Sigmoid colon (tissue), 7 donors: ENCODE data around the gene SCARB1. TPM values are rescaled to one million over a fixed set of nuclear protein-coding genes. Genes with fewer than 3 reads are reported as not detected.
A peak's percentile ranks its signal among the peaks of the same experiment; 100 is the strongest.

Source experiments
- DNase-seq: peaks from one replicate; pipeline ENCODE4 v3.0.0-alpha.2; 2019
- H3K27ac ChIP-seq, 4 donors: fragments of 200-600 bp; sonication (generic); one replicate each; pipeline ENCODE4 v1.5.1; 2016 to 2019; ENCODE audit warnings: mild to moderate bottlenecking in 1 of 4
- H3K27me3 ChIP-seq, 3 donors: fragments of 200-600 bp; sonication (generic); one replicate each; pipeline ENCODE4 v1.5.1; 2019; ENCODE audit warnings: mild to moderate bottlenecking in 1 of 3
- H3K36me3 ChIP-seq, 4 donors: fragments of 200-600 bp; sonication (generic); one replicate each; pipeline ENCODE4 v1.5.1; 2016 to 2019
- H3K4me1 ChIP-seq, 4 donors: fragments of 200-600 bp; sonication (generic); one replicate each; pipeline ENCODE4 v1.5.1; 2017 to 2019
- H3K4me3 ChIP-seq, 4 donors: fragments of 200-600 bp; sonication (generic); one replicate each; pipeline ENCODE4 v1.5.1; 2017 to 2019; ENCODE audit warnings: mild to moderate bottlenecking in 2 of 4, moderate library complexity in 1 of 4
- H3K9me3 ChIP-seq, 4 donors: fragments of 200-600 bp in 3 of 4; sonication (generic) in 3 of 4; one replicate each; pipeline versions ENCODE4 v1.5.1 to v1.6.1; 2013 to 2019
- CTCF ChIP-seq, 4 experiments: fragments of 450-650 bp in 3 of 4; fragments of 200-600 bp in 1 of 4; IDR thresholded peaks; one replicate each; pipeline ENCODE4 v1.5.1; 2016 to 2019; ENCODE audit warnings: antibody characterized with exemption in 4 of 4, mild to moderate bottlenecking in 3 of 4, moderate library complexity in 2 of 4
- EP300 ChIP-seq, 4 donors: sonication (generic); formaldehyde crosslinking; IDR thresholded peaks; one replicate each; pipeline ENCODE4 v1.6.1; 2017; ENCODE audit warnings: antibody characterized with exemption in 4 of 4
- POLR2A ChIP-seq, 2 donors: fragments of 450-650 bp; IDR thresholded peaks; one replicate each; pipeline ENCODE4 v1.6.1; 2016; ENCODE audit warnings: antibody characterized with exemption in 2 of 2, mild to moderate bottlenecking in 2 of 2, moderate library complexity in 2 of 2
- POLR2AphosphoS5 ChIP-seq, 4 donors: sonication (generic); formaldehyde crosslinking; IDR thresholded peaks; one replicate each; pipeline ENCODE4 v1.6.1; 2017; ENCODE audit warnings: antibody characterized with exemption in 4 of 4
- WGBS, 2 donors: extraction: QIAGEN DNeasy Blood & Tissue Kit; methylation state at CpG; one replicate each; pipeline ENCODE4 v1.1.7; 2013; 5-methylcytosine and 5-hydroxymethylcytosine counted together
- intact Hi-C: fragments of 100-400 bp; cut with DNase I; formaldehyde crosslinking; loops from one replicate; pipeline ENCODE4 v1.15.1; 2023
- polyA plus RNA-seq, 3 donors: library from polyadenylated mRNA; stranded (reverse); fragments of 200-250 nt; gene quantifications; one replicate each; pipeline ENCODE4 v1.2.3, GENCODE V29; 2013
- total RNA-seq, 4 donors: library from RNA; depleted of rRNA; stranded (reverse); fragments of >200 nt; gene quantifications; one replicate each; pipeline ENCODE4 v1.1.0, GENCODE V29; 2016
- donor health status: healthy with polysubstance abuse.
- donor health status: Bipolar disorder and iron deficiency.
- donor health status: healthy.

SCARB1 gene
- total and polyA plus RNA-seq, 7 donors, result 4.2 to 36.4 (median 11.4) TPM

DNA sequence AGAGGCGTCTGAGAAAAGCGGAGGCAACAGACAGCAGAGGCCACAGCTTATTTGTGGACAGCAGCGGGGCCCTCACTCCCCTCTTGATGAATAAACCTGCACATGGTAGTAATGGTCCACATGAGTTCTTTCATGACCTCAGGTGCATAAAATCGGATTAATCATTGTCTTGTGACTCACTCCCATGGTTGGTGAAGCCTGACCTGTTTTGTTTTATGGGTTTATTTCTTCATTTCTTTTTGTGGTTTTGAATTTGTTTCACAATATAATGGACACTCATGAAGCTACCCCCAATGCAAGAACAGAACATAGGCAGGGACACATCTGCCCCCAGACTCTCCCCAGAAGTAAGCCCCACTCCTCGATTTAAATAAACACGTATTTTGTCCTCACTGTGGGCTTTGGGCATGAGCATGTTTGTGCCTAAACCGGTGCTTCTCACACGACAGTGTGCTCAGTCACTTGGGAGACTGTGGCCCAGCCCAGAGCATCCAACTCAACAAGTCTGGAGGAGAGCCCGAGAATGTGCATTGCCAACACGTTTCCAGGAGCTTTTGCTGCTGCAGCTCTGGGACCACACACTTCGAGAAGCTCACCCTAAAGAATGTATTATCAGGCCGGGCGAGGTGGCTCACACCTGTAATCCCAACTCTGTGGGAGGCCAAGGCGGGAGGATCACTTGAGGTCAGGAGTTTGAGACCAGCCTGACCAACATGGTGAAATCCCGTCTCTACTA, 116.1 kb downstream of the SCARB1 start:
- Histone ChIP-seq H3K27ac (peak overlapping the region; percentile 87 to 95 (median 92)), H3K4me3 (no peak overlapping the region), H3K27me3 (no peaks in the 10 kb centered on the region), H3K36me3 (no peaks in the 10 kb centered on the region), H3K9me3 (no peaks in the 10 kb centered on the region), H3K4me1 (peaks cover 0 to 77% (median 66%) of the 10 kb centered on the region in 4 donors)
- WGBS, 2 donors, result 25 to 74% methylated on average over 15 of the region's 15 CpGs
- peak in 3 of 4 donors; percentile 36 to 84 (median 70) for TF ChIP-seq POLR2AphosphoS5 (IDR thresholded peaks at IDR 0.05)
- no peak for TF ChIP-seq POLR2A (IDR thresholded peaks at IDR 0.05)
- peak in 3 of 4 donors; percentile 11 to 81 (median 65) for TF ChIP-seq EP300 (IDR thresholded peaks at IDR 0.05)
- TF ChIP-seq CTCF (IDR thresholded peaks at IDR 0.05), result no peak
- intact Hi-C loops, result loop anchor here (5.0 kb wide), 2 partner anchors 65 to 230 kb away; no protein-coding TSS in a partner anchor
- no peak for DNase-seq

DNA sequence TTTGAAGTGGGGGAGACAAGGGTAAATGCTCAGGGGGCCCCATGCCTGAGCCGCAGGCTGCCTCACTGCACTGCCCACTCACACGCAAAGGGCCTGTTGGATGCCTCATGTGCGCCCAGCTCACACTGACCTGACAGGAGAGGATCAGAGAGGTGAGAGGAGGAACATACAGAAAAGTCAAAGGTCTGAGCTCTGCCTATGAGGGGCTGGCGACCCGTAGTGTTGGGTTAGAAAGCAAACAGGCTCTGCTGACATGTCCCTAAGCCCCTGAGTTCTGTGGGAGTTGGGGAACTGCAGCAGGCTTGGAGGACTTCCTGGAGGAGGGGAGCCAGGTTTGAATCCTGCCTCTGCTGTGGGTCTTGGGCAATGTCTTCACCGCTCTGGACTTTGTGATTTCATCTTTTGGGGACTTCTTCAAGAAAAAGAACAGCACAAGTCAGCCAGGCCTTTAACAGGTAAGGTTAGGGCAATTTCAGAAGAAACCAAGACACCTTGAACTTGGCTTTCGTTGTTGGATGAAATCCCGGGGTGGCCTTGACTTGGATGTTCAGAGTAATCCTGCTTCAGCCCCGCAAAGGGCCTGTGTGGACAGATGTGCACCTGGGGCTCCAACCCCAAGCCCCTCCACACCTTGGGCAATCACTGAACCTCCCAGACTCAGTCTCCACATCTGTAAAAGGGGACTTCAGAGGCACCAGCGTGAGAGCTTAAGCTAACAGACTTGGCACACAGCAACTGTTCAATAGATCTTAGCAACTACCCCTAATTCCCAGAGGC, 116.8 kb downstream of the SCARB1 start:
- H3K36me3 ChIP-seq, result no peaks in the 10 kb centered on the region
- intact Hi-C loops, result loop anchor here (5.0 kb wide), 2 partner anchors 65 to 230 kb away; no protein-coding TSS in a partner anchor
- H3K27me3 ChIP-seq, result no peaks in the 10 kb centered on the region
- H3K9me3 ChIP-seq, result no peaks in the 10 kb centered on the region
- peak overlapping the region; percentile 87 to 95 (median 92) for H3K27ac ChIP-seq
- peak overlapping the region in 1 of 4 donors; percentile 30 for H3K4me3 ChIP-seq
- TF ChIP-seq CTCF (IDR thresholded peaks at IDR 0.05) (no peak), POLR2A (IDR thresholded peaks at IDR 0.05) (no peak), POLR2AphosphoS5 (IDR thresholded peaks at IDR 0.05) (no peak), EP300 (IDR thresholded peaks at IDR 0.05) (no peak)
- WGBS, 2 donors, result 52 to 84% methylated on average over 10 of the region's 10 CpGs
- no peak for DNase-seq
- H3K4me1 ChIP-seq, result peaks cover 0 to 76% (median 66%) of the 10 kb centered on the region in 4 donors

DNA sequence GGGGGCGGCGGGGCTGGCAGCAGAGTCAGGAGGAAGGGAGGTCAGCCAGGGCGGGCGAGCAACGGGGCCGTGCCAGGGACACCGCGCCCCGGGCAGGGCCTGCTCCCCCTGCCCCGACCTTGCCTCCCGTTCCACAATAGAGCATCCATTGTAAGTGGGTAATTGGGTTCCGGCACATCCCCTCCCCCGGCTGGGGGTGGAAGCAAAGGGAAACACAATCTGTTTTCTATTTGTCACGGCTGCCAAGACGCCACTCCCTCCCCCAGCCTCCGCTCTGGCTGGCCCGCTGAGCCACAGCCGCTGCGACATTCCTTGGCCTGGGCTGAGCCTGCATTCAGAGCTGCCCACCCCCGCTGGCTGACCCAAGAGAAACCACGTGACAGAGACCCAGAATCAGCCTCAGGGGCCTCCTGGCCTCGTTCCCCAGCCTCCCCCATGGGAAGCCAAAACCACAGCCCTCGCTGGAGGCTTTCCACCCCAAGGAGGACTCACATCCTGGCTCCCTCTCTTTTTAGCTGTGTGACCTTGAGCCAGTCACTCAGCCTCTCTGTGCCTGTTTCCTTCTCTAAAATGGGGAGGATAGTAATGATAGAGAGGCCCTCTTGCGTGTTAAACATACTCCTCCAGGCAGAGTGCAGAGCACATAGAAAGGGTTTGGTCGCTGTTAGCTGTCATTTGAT, 117.6 kb downstream of the SCARB1 start:
- 4 to 10% methylated on average over 25 of the region's 25 CpGs for WGBS, 2 donors
- peak; percentile 98 for DNase-seq
- Histone ChIP-seq H3K27ac (peak overlapping the region; percentile 87 to 95 (median 92)), H3K36me3 (no peaks in the 10 kb centered on the region), H3K9me3 (no peaks in the 10 kb centered on the region), H3K27me3 (no peaks in the 10 kb centered on the region), H3K4me3 (peak overlapping the region in 2 of 4 donors; percentile 23 to 30), H3K4me1 (peaks cover 0 to 76% (median 70%) of the 10 kb centered on the region in 4 donors)
- peak in 3 of 4 donors; percentile 66 to 84 (median 73) for TF ChIP-seq EP300 (IDR thresholded peaks at IDR 0.05)
- TF ChIP-seq POLR2A (IDR thresholded peaks at IDR 0.05), result no peak
- peak; percentile 72 to 94 (median 86) for TF ChIP-seq POLR2AphosphoS5 (IDR thresholded peaks at IDR 0.05)
- intact Hi-C loops, result loop anchor here (5.0 kb wide), 2 partner anchors 64 to 229 kb away; no protein-coding TSS in a partner anchor

GRCh38 chr12:124745465-124745890, 118.2 kb downstream of the SCARB1 start:
- no peaks in the 10 kb centered on the region for H3K9me3 ChIP-seq
- no peaks in the 10 kb centered on the region for H3K27me3 ChIP-seq
- TF ChIP-seq CTCF (IDR thresholded peaks at IDR 0.05), result no peak
- no peak for TF ChIP-seq POLR2AphosphoS5 (IDR thresholded peaks at IDR 0.05)
- TF ChIP-seq EP300 (IDR thresholded peaks at IDR 0.05), result no peak
- no peak for TF ChIP-seq POLR2A (IDR thresholded peaks at IDR 0.05)
- 25 to 50% methylated on average over 5 of the region's 5 CpGs for WGBS, 2 donors
- H3K4me1 ChIP-seq, result peaks cover 0 to 76% (median 72%) of the 10 kb centered on the region in 4 donors
- intact Hi-C loops, result loop anchor here (5.0 kb wide), 2 partner anchors 63 to 228 kb away; no protein-coding TSS in a partner anchor
- H3K36me3 ChIP-seq, result no peaks in the 10 kb centered on the region
- H3K27ac ChIP-seq, result peak overlapping the region; percentile 87 to 95 (median 92)
- DNase-seq, result no peak
- peak overlapping the region in 2 of 4 donors; percentile 23 to 30 for H3K4me3 ChIP-seq
